HL-60 (cell line): Measurements from ENCODE around the gene HMGA1.

ENCODE experiments used
- DNase-seq, 2 experiments: peaks; one replicate each; pipeline ENCODE4 v3.0.0-alpha.2; 2010 to 2020; ENCODE audit warnings: low read depth in 1 of 2, low spot score in 1 of 2
- H3K27ac ChIP-seq: fragments of 250-450 bp; sonication (Bioruptor Pico); replicated peaks from 2 replicates; pipeline ENCODE4 v1.5.1; 2020; ENCODE audit warnings: mild to moderate bottlenecking, moderate library complexity
- H3K27me3 ChIP-seq: fragments of 250-450 bp; sonication (Bioruptor Pico); 2 replicates; pipeline ENCODE4 v1.5.1; 2021; ENCODE audit warnings: mild to moderate bottlenecking, moderate library complexity; ENCODE audit not compliant: insufficient read depth, poor library complexity, severe bottlenecking
- H3K4me3 ChIP-seq: replicated peaks from 2 replicates; pipeline ENCODE4 v1.5.1; 2011; ENCODE audit warnings: mild to moderate bottlenecking, control low read depth, low read length; ENCODE audit not compliant: insufficient read depth
- CTCF ChIP-seq: IDR thresholded peaks from one replicate; pipeline ENCODE4 v1.5.1; 2011; ENCODE audit warnings: low read length, control low read depth, inconsistent platforms; ENCODE audit not compliant: insufficient read depth
- GABPA ChIP-seq: IDR thresholded peaks from 2 replicates; pipeline ENCODE4 v1.6.1; 2012; ENCODE audit warnings: low read depth
- POLR2AphosphoS5 ChIP-seq: IDR thresholded peaks from 2 replicates; pipeline ENCODE4 v1.6.1; 2012; ENCODE audit warnings: low read depth
- REST ChIP-seq: IDR thresholded peaks from 2 replicates; pipeline ENCODE4 v1.6.1; 2012; ENCODE audit warnings: low read depth; ENCODE audit not compliant: insufficient replicate concordance
- SPI1 ChIP-seq: IDR thresholded peaks from 2 replicates; pipeline ENCODE4 v1.6.1; 2012; ENCODE audit warnings: low read depth, mild to moderate bottlenecking, borderline replicate concordance

HMGA1 gene

GRCh38 chr6:34238585-34239499 lies 2.2 kb downstream of the HMGA1 start:
- TF ChIP-seq CTCF (no peak), SPI1 (no peak), GABPA (no peak), REST (no peak), POLR2AphosphoS5 (no peak)
- peak overlapping the region; percentile 99 for H3K27ac ChIP-seq
- no peaks in the 10 kb centered on the region for H3K27me3 ChIP-seq
- peak overlapping the region; percentile 55 for H3K4me3 ChIP-seq
- no peak for DNase-seq

GRCh38 chr6:34239500-34239825 lies 2.8 kb downstream of the HMGA1 start:
- no peaks in the 10 kb centered on the region for H3K27me3 ChIP-seq
- peak overlapping the region; percentile 99; the same call in 1 of the 2 replicates for H3K27ac ChIP-seq
- H3K4me3 ChIP-seq = no peak overlapping the region
- no peak for TF ChIP-seq POLR2AphosphoS5
- no peak for TF ChIP-seq GABPA
- TF ChIP-seq SPI1 = no peak
- TF ChIP-seq CTCF = no peak
- no peak for TF ChIP-seq REST
- no peak for DNase-seq

- no peak overlapping the region; the same call in 1 of the 2 replicates for H3K27ac ChIP-seq
These were observed 3.2 kb downstream of the HMGA1 start for GRCh38 chr6:34239893-34240292.

More at GRCh38 chr6:34239893-34240292, 3.2 kb downstream of the HMGA1 start:
- DNase-seq = no peak
- Histone ChIP-seq H3K4me3 (no peak overlapping the region), H3K27me3 (no peaks in the 10 kb centered on the region)
- TF ChIP-seq REST (no peak), CTCF (no peak), POLR2AphosphoS5 (no peak), GABPA (no peak), SPI1 (no peak)
